RWPE2 (cell line): ENCODE results near the gene CAMK2A.

Source experiments
- ATAC-seq: fragments of 200-7000 bp; cut with Tn5 transposase; 3 replicates; pipeline ENCODE4 v1.9.1; 2021; ENCODE audit warnings: low read depth
- DNase-seq: peaks from one replicate; pipeline ENCODE4 v3.0.0-alpha.2; 2020; ENCODE audit warnings: low spot score
- H3K27ac ChIP-seq: fragments of 450-650 bp; 2 replicates; pipeline ENCODE4 v1.5.1; 2017; ENCODE audit warnings: mild to moderate bottlenecking; ENCODE audit not compliant: poor library complexity, severe bottlenecking
- H3K27me3 ChIP-seq: fragments of 250-450 bp; sonication (Bioruptor Pico); 2 replicates; pipeline ENCODE4 v1.5.1; 2021; ENCODE audit warnings: mild to moderate bottlenecking, moderate library complexity; ENCODE audit not compliant: insufficient read depth, poor library complexity, severe bottlenecking
- H3K36me3 ChIP-seq: fragments of 250-450 bp; sonication (Bioruptor Pico); 2 replicates; pipeline ENCODE4 v1.5.1; 2020; ENCODE audit warnings: low read depth, mild to moderate bottlenecking, moderate library complexity
- H3K4me1 ChIP-seq: fragments of 250-450 bp; sonication (Bioruptor Pico); 2 replicates; pipeline ENCODE4 v1.5.1; 2021; ENCODE audit warnings: mild to moderate bottlenecking, moderate library complexity; ENCODE audit not compliant: insufficient read depth, poor library complexity, severe bottlenecking
- H3K4me3 ChIP-seq: fragments of 250-450 bp; sonication (Bioruptor Pico); 2 replicates; pipeline ENCODE4 v1.5.1; 2021; ENCODE audit warnings: mild to moderate bottlenecking, moderate library complexity; ENCODE audit not compliant: severe bottlenecking
- H3K9me3 ChIP-seq: fragments of 250-450 bp; sonication (Bioruptor Pico); 2 replicates; pipeline ENCODE4 v1.5.1; 2021; ENCODE audit warnings: mild to moderate bottlenecking, moderate library complexity; ENCODE audit not compliant: severe bottlenecking
- TF ChIP-seq, protein P1 (sequence below): fragments of 450-650 bp; IDR thresholded peaks from one replicate; pipeline ENCODE4 v1.5.1; 2017; ENCODE audit warnings: mild to moderate bottlenecking, moderate library complexity; ENCODE audit not compliant: poor library complexity, severe bottlenecking

Gene CAMK2A

DNA sequence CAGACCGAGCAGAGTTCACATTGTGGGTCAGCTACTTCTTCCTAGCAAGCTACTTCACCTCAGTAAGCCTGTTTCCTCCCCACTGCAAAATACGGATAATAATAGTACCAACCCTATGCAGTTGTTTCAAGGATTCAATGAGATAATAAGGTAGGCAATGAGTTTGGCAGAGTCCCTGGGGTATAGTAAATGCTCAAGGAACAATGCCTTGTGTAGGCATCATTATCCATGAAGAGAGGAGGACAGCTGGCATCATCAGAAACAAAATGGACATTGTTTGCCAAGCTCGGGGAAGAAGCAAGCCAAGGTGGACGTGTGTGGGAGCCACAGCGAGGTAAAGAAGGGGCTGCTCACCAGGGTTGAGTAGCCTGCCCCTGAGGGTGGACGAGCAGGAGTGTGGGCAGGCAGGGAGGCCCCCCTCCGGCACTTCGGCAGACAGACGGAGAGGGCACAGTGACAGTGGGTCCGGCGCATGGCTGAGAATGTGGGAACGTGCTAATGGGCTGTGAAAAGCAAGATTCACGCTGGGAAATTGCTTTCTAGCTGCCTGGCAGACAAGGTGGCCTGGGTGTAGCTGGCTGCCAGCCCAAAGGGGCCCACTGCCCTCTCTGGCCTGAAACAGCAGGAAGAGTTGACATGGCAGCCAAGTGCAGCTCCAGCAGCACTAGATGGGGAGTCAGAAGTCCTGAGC is 10.1 kb downstream of the CAMK2A start:
- no peaks in the 10 kb centered on the region for H3K27me3 ChIP-seq
- no peak for ATAC-seq
- DNase-seq: no peak
- no peak overlapping the region for H3K27ac ChIP-seq
- TF ChIP-seq, protein P1, sequence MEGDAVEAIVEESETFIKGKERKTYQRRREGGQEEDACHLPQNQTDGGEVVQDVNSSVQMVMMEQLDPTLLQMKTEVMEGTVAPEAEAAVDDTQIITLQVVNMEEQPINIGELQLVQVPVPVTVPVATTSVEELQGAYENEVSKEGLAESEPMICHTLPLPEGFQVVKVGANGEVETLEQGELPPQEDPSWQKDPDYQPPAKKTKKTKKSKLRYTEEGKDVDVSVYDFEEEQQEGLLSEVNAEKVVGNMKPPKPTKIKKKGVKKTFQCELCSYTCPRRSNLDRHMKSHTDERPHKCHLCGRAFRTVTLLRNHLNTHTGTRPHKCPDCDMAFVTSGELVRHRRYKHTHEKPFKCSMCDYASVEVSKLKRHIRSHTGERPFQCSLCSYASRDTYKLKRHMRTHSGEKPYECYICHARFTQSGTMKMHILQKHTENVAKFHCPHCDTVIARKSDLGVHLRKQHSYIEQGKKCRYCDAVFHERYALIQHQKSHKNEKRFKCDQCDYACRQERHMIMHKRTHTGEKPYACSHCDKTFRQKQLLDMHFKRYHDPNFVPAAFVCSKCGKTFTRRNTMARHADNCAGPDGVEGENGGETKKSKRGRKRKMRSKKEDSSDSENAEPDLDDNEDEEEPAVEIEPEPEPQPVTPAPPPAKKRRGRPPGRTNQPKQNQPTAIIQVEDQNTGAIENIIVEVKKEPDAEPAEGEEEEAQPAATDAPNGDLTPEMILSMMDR: no peak
- H3K9me3 ChIP-seq: no peaks in the 10 kb centered on the region
- H3K4me1 ChIP-seq: peaks cover 15% of the 10 kb centered on the region
- no peak overlapping the region for H3K4me3 ChIP-seq
- H3K36me3 ChIP-seq: no peaks in the 10 kb centered on the region

DNA sequence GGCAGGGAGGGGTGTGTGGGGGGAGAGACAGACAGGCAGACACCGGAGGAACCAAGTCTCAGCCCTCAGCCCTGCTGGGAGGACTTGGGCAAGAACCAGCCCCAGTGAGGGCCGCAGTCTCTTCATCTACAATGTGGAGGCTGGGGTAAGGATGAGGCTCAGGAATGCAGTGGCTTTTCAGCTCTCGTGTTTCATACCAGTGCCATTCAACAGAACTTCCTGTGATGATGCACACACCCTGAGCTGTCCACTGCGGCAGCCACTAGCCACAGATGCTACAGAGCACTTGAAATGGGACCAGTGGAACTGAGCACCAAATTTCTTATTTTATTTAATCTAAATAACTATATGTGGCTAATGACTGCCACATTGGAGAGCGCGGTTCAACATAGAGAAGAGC is 10.7 kb downstream of the CAMK2A start:
- Histone ChIP-seq H3K4me1 (peaks cover 15% of the 10 kb centered on the region), H3K4me3 (no peak overlapping the region), H3K36me3 (no peaks in the 10 kb centered on the region), H3K27ac (peak overlapping the region; percentile 21), H3K27me3 (no peaks in the 10 kb centered on the region), H3K9me3 (no peaks in the 10 kb centered on the region)
- ATAC-seq (peak; percentile 86), DNase-seq (no peak)
- TF ChIP-seq, protein P1: no peak

DNA sequence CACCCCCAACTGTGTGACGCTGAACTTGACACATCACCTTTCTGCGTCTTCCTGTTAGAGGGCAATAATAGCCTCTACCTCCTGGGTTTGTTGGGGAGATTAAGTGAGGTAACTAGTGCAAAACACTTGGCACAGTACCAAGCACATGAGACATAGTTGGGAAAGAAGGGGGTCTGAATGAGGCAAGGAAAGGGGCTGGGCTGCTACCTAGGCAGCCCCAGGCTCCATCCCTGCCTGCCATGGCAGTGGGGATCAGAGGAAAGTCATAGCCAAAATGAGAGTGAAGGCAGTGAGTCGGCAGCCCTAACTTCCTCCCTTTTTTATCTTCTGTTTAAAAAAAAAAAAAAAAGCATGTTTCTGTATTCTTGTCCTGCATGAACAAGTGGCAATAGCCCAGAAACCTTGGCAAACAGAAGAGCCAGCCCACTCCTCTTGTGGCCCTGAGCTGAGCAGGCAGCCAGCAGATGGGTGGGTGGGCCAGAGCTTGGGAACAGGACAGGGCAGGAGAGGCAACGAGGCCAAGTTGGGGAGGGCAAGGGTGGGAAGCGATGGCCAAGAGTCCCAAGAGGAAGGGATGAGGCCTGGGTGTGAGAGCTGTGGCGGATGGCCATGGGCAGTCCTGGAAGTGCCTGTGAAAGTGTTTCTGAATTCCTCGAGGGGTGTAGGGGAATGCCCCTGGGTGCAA is 11.4 kb downstream of the CAMK2A start:
- Histone ChIP-seq H3K27me3 (no peaks in the 10 kb centered on the region), H3K27ac (peak overlapping the region; percentile 21), H3K4me1 (peaks cover 12% of the 10 kb centered on the region), H3K9me3 (no peaks in the 10 kb centered on the region), H3K36me3 (no peaks in the 10 kb centered on the region), H3K4me3 (no peak overlapping the region)
- TF ChIP-seq, protein P1: no peak
- DNase-seq (no peak), ATAC-seq (peak; percentile 8; the same call in 1 of the 3 replicates)

DNA sequence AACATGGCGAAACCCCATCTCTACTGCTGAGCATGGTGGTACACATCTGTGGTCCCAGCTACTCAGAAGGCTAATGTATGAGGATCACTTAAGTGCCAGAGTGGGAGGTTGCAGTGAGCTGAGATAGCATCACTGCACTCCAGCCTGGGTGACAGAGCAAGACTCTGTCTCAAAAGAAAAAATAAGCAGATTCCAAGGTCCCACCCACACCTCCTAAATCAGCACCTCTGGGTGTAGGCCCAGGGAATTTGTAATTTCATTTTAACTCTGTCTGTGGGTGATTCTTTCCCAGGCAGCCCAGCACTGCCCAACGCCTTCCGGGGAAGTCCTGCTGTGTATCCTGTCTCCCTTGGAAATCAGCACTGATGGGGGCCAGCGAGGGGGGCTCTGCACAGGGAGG is 12.5 kb downstream of the CAMK2A start:
- H3K9me3 ChIP-seq: no peaks in the 10 kb centered on the region
- TF ChIP-seq, protein P1: no peak
- H3K27me3 ChIP-seq: no peaks in the 10 kb centered on the region
- ATAC-seq (no peak), DNase-seq (no peak)
- peaks cover 12% of the 10 kb centered on the region for H3K4me1 ChIP-seq
- no peaks in the 10 kb centered on the region for H3K36me3 ChIP-seq
- no peak overlapping the region for H3K4me3 ChIP-seq
- H3K27ac ChIP-seq: no peak overlapping the region

DNA sequence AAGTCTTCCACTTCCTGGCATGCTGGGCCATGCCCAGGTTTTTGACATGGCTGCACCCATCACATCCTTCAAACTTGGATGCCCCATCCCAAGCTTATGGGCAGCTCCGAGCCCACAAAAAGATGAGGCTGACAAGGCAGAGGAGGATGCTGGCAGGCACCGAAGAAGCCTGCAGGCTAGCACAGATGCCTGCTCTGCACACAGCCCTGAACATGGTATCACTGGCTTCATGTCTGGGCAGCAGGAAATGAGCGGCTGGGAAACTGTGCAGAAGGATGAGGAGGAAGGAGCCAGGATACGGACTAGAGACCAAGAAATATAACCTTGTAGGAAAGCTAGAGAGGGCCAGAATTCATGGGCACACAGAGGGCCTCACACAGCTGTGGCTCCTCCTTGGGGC is 14.8 kb downstream of the CAMK2A start:
- no peaks in the 10 kb centered on the region for H3K9me3 ChIP-seq

More for the DNA sequence above, 14.8 kb downstream of the CAMK2A start:
- no peaks in the 10 kb centered on the region for H3K27me3 ChIP-seq
- H3K27ac ChIP-seq: no peak overlapping the region
- TF ChIP-seq, protein P1: no peak
- peaks cover 12% of the 10 kb centered on the region for H3K4me1 ChIP-seq
- H3K4me3 ChIP-seq: no peak overlapping the region
- H3K36me3 ChIP-seq: no peaks in the 10 kb centered on the region
- ATAC-seq: no peak
- no peak for DNase-seq
